ENCODE results near the gene RAB28.
A peak's percentile ranks its signal among the peaks of the same experiment; 100 is the strongest.

The RAB28 gene

DNA sequence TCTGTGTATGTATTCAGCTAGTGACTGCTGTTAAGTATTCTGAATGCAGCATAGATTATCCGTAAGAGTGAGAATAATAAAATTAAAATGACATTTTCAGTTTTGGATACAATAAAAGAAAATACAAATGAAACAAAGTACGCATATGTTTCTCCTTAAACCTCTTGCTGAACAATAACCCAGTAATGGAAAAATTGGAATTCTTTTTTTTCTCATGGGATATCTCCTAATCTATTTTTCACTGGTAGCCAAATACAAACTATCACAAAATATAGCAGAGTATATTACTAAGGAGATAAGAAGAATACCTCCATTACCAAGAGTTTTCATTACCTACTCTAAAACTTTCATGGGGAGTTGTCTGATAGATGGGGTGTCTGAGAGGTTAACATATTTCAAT is 6.0 kb downstream of the RAB28 start:
- H3K18ac ChIP-seq (ENCODE audit: low read depth in 1 of 2, low read length in 2 of 2) = no peak overlapping the region
- peaks cover 0 to 14% of the 10 kb centered on the region in 2 experiments for H3K36me3 ChIP-seq (ENCODE audit: control insufficient read depth in 1 of 2, insufficient read depth in 2 of 2, low read depth in 1 of 2, low read length in 2 of 2)
- H3K9me3 ChIP-seq (ENCODE audit: control insufficient read depth, low read length) = no peaks in the 10 kb centered on the region
- peaks cover 5% of the 10 kb centered on the region for H3K4me1 ChIP-seq (ENCODE audit: control insufficient read depth, insufficient read depth, low read depth, low read length)
- no CpG with 5 or more reads among the region's 2 CpGs for WGBS
- no peak overlapping the region for H3K4me2 ChIP-seq (ENCODE audit: low read length, poor library complexity, severe bottlenecking)
- H3K27ac ChIP-seq (ENCODE audit: low read length, poor library complexity, severe bottlenecking) = no peak overlapping the region
- no peak overlapping the region for H3K4ac ChIP-seq (ENCODE audit: low read depth in 1 of 2, low read length in 2 of 2)
- no peak overlapping the region for H3K23ac ChIP-seq (ENCODE audit: low read length in 2 of 2)
- no peak overlapping the region for H3K4me3 ChIP-seq (ENCODE audit: insufficient read depth in 1 of 2, low read depth in 1 of 2, low read length in 2 of 2)
- H3K27me3 ChIP-seq (ENCODE audit: control insufficient read depth in 1 of 2, insufficient read depth in 1 of 2, low read length in 2 of 2) = no peaks in the 10 kb centered on the region
- H3K9ac ChIP-seq (ENCODE audit: low read length) = no peak overlapping the region
- H2BK120ac ChIP-seq (ENCODE audit: low read depth, low read length) = no peak overlapping the region
- H3K14ac ChIP-seq (ENCODE audit: low read length in 2 of 2) = no peak overlapping the region
- H2AFZ ChIP-seq (ENCODE audit: low read depth, low read length) = no peak overlapping the region
- no peak for DNase-seq
- no peak overlapping the region for H4K91ac ChIP-seq (ENCODE audit: low read length)
- H2BK5ac ChIP-seq (ENCODE audit: low read depth, low read length, poor library complexity, severe bottlenecking) = no peak overlapping the region
- no peak overlapping the region for H2AK5ac ChIP-seq (ENCODE audit: low read length, severe bottlenecking)
- no peak overlapping the region for H2BK12ac ChIP-seq (ENCODE audit: low read length in 2 of 2)
- no peak overlapping the region for H2BK15ac ChIP-seq (ENCODE audit: low read depth, poor library complexity, severe bottlenecking)
- no peak overlapping the region for H4K8ac ChIP-seq (ENCODE audit: low read length)
- peaks cover 5% of the 10 kb centered on the region for H3K79me1 ChIP-seq (replicated peaks; ENCODE audit: low read length, poor library complexity, severe bottlenecking)

DNA sequence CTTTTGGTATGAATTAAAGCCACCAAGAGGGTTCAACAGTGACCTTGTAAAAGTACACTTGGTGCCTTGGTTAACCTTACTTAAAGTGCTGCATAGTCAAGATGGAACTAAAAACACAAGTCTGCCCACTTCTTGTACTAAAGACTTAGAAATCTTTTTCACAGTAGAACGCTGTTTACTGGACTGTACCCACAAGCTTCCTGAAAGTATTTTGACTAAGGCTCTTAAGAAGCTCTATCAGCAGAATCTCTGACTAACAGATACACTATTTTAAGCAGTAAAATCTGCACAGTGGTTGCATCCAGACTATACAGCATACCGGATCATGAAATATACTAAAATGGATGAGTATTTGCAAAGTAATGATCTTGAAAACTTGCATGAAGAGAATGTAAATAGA is 7.2 kb downstream of the RAB28 start:
- H3K27ac ChIP-seq (ENCODE audit: low read length, poor library complexity, severe bottlenecking) = no peak overlapping the region

GRCh38 chr4:13476152-13476551 is 8.0 kb downstream of the RAB28 start:
- Histone ChIP-seq H3K4ac (ENCODE audit: low read depth in 1 of 2, low read length in 2 of 2) (no peak overlapping the region), H3K9me3 (ENCODE audit: control insufficient read depth, low read length) (no peaks in the 10 kb centered on the region), H3K4me2 (ENCODE audit: low read length, poor library complexity, severe bottlenecking) (no peak overlapping the region), H3K23ac (ENCODE audit: low read length in 2 of 2) (no peak overlapping the region), H3K36me3 (ENCODE audit: control insufficient read depth in 1 of 2, insufficient read depth in 2 of 2, low read depth in 1 of 2, low read length in 2 of 2) (peaks cover 0 to 20% of the 10 kb centered on the region in 2 experiments), H2BK12ac (ENCODE audit: low read length in 2 of 2) (no peak overlapping the region), H2AK5ac (ENCODE audit: low read length, severe bottlenecking) (no peak overlapping the region), H2BK5ac (ENCODE audit: low read depth, low read length, poor library complexity, severe bottlenecking) (no peak overlapping the region), H4K8ac (ENCODE audit: low read length) (no peak overlapping the region), H3K79me1 (replicated peaks; ENCODE audit: low read length, poor library complexity, severe bottlenecking) (peaks cover 1% of the 10 kb centered on the region), H3K27me3 (ENCODE audit: control insufficient read depth in 1 of 2, insufficient read depth in 1 of 2, low read length in 2 of 2) (no peaks in the 10 kb centered on the region), H4K91ac (ENCODE audit: low read length) (no peak overlapping the region), H3K18ac (ENCODE audit: low read depth in 1 of 2, low read length in 2 of 2) (no peak overlapping the region), H2AFZ (ENCODE audit: low read depth, low read length) (no peak overlapping the region), H3K4me3 (ENCODE audit: insufficient read depth in 1 of 2, low read depth in 1 of 2, low read length in 2 of 2) (no peak overlapping the region), H3K27ac (ENCODE audit: low read length, poor library complexity, severe bottlenecking) (no peak overlapping the region), H3K14ac (ENCODE audit: low read length in 2 of 2) (no peak overlapping the region), H2BK120ac (ENCODE audit: low read depth, low read length) (no peak overlapping the region), H2BK15ac (ENCODE audit: low read depth, poor library complexity, severe bottlenecking) (no peak overlapping the region), H3K9ac (ENCODE audit: low read length) (no peak overlapping the region), H3K4me1 (ENCODE audit: control insufficient read depth, insufficient read depth, low read depth, low read length) (no peaks in the 10 kb centered on the region)
- DNase-seq = no peak

More for the DNA sequence above, 7.2 kb downstream of the RAB28 start:
- Histone ChIP-seq H2AK5ac (ENCODE audit: low read length, severe bottlenecking) (no peak overlapping the region), H3K36me3 (ENCODE audit: control insufficient read depth in 1 of 2, insufficient read depth in 2 of 2, low read depth in 1 of 2, low read length in 2 of 2) (peaks cover 0 to 14% of the 10 kb centered on the region in 2 experiments), H2BK12ac (ENCODE audit: low read length in 2 of 2) (no peak overlapping the region), H4K91ac (ENCODE audit: low read length) (no peak overlapping the region), H2BK15ac (ENCODE audit: low read depth, poor library complexity, severe bottlenecking) (no peak overlapping the region), H2AFZ (ENCODE audit: low read depth, low read length) (no peak overlapping the region), H3K79me1 (replicated peaks; ENCODE audit: low read length, poor library complexity, severe bottlenecking) (no peaks in the 10 kb centered on the region), H3K27me3 (ENCODE audit: control insufficient read depth in 1 of 2, insufficient read depth in 1 of 2, low read length in 2 of 2) (no peaks in the 10 kb centered on the region), H3K9ac (ENCODE audit: low read length) (no peak overlapping the region), H3K4me3 (ENCODE audit: insufficient read depth in 1 of 2, low read depth in 1 of 2, low read length in 2 of 2) (no peak overlapping the region), H3K18ac (ENCODE audit: low read depth in 1 of 2, low read length in 2 of 2) (no peak overlapping the region), H3K4me2 (ENCODE audit: low read length, poor library complexity, severe bottlenecking) (no peak overlapping the region), H3K4me1 (ENCODE audit: control insufficient read depth, insufficient read depth, low read depth, low read length) (no peaks in the 10 kb centered on the region), H3K9me3 (ENCODE audit: control insufficient read depth, low read length) (no peaks in the 10 kb centered on the region), H2BK5ac (ENCODE audit: low read depth, low read length, poor library complexity, severe bottlenecking) (no peak overlapping the region), H2BK120ac (ENCODE audit: low read depth, low read length) (no peak overlapping the region), H3K14ac (ENCODE audit: low read length in 2 of 2) (no peak overlapping the region), H4K8ac (ENCODE audit: low read length) (no peak overlapping the region), H3K4ac (ENCODE audit: low read depth in 1 of 2, low read length in 2 of 2) (no peak overlapping the region), H3K23ac (ENCODE audit: low read length in 2 of 2) (no peak overlapping the region)
- 9% methylated on average over 1 of the region's 2 CpGs for WGBS
- peak; percentile 93 for DNase-seq

- Histone ChIP-seq H3K4ac (ENCODE audit: low read depth in 1 of 2, low read length in 2 of 2) (no peak overlapping the region), H4K8ac (ENCODE audit: low read length) (no peak overlapping the region), H3K14ac (ENCODE audit: low read length in 2 of 2) (no peak overlapping the region), H3K27me3 (ENCODE audit: control insufficient read depth in 1 of 2, insufficient read depth in 1 of 2, low read length in 2 of 2) (no peaks in the 10 kb centered on the region), H3K18ac (ENCODE audit: low read depth in 1 of 2, low read length in 2 of 2) (no peak overlapping the region), H3K36me3 (ENCODE audit: control insufficient read depth in 1 of 2, insufficient read depth in 2 of 2, low read depth in 1 of 2, low read length in 2 of 2) (peaks cover 3 to 22% of the 10 kb centered on the region in 2 experiments), H2BK5ac (ENCODE audit: low read depth, low read length, poor library complexity, severe bottlenecking) (no peak overlapping the region), H2AK5ac (ENCODE audit: low read length, severe bottlenecking) (no peak overlapping the region), H2AFZ (ENCODE audit: low read depth, low read length) (no peak overlapping the region), H2BK12ac (ENCODE audit: low read length in 2 of 2) (no peak overlapping the region), H3K79me1 (replicated peaks; ENCODE audit: low read length, poor library complexity, severe bottlenecking) (peaks cover 12% of the 10 kb centered on the region), H3K4me2 (ENCODE audit: low read length, poor library complexity, severe bottlenecking) (no peak overlapping the region), H3K9ac (ENCODE audit: low read length) (no peak overlapping the region), H3K4me3 (ENCODE audit: insufficient read depth in 1 of 2, low read depth in 1 of 2, low read length in 2 of 2) (no peak overlapping the region), H2BK120ac (ENCODE audit: low read depth, low read length) (no peak overlapping the region), H3K4me1 (ENCODE audit: control insufficient read depth, insufficient read depth, low read depth, low read length) (no peaks in the 10 kb centered on the region), H4K91ac (ENCODE audit: low read length) (no peak overlapping the region), H2BK15ac (ENCODE audit: low read depth, poor library complexity, severe bottlenecking) (no peak overlapping the region), H3K27ac (ENCODE audit: low read length, poor library complexity, severe bottlenecking) (no peak overlapping the region), H3K9me3 (ENCODE audit: control insufficient read depth, low read length) (no peaks in the 10 kb centered on the region), H3K23ac (ENCODE audit: low read length in 2 of 2) (no peak overlapping the region)
- DNase-seq = no peak
- WGBS = 94% methylated on average over 3 of the region's 3 CpGs
Observed at GRCh38 chr4:13471400-13471799, 12.7 kb downstream of the RAB28 start.
